GM21526 (cell line): ENCODE results near the gene PTPRF.

Experiments used
- ATAC-seq: cut with Tn5 transposase; IDR thresholded peaks from one replicate; pipeline ENCODE4 v1.9.1; 2021; ENCODE audit warnings: moderate library complexity; ENCODE audit not compliant: unreplicated experiment, low FRiP score

PTPRF gene

DNA sequence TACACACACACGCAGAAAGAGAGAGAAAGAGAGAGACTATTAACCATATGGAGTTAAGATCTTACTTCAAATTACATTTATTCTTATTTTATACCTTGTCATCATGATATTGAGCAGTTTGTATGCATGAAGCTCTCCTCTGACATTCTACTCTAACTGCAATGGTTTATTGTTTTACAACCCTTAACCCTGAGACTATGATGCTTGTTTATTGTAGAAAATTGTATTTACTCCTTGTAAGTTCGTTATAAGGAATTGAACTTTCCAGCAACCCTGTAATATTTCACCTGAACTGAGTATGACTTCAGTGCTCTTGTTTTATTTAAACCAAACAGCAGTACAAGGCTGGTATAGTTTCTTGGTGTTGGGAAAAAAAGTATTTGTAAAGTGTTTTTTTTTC is 18.6 kb upstream of the PTPRF start:
- ATAC-seq: no peak

DNA sequence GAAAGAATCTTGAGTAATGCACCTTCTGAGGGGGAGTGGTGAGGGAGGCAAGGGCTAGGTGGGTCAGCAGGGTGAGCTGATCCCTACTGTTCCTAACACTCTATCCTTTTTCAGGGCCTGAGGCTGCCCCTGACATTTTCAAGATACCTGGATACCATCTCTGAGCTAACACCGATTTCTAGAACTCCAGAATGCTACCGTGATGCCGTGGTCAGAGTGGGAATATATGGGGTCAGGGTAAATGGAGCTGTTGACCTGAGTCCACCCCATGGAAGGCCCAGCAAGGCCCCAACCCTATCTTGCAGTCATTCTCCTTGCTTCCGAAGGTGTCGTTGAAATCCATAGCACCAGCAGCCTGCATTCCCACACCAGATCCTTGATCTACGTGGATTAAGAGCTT is 18.0 kb upstream of the PTPRF start:
- ATAC-seq: no peak

DNA sequence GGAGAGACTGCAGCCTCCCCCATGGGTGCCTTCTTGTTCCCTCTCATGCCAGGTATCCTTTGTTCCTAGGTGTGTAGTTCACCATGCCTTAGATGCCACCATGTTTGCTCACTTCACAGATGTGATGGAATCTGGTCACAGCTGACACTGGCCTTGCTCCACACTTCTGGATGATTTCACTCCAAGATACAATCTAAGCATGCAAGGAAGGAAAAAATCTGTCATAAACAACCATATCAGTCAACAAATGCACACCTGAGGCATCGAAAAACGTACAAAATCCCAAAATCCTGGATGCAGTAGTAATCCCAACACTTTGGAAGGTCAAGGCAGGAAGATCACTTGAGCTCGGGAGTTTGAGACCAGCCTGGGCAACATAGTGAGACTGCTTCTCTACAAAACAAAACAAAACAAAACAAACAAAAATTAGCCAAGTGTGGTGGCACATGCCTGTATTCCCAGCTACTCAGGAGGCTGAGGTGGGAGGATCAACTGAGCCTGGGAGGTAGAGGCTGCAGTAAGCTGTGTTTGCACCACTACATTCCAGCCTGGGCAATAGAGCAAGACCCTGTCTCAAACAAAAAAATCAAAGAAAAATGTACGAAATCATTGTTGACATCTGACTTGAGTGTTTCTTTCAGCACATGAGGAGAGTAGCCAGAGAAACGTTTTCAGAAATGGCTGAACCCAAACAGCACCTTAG is 17.1 kb upstream of the PTPRF start:
- no peak for ATAC-seq

DNA sequence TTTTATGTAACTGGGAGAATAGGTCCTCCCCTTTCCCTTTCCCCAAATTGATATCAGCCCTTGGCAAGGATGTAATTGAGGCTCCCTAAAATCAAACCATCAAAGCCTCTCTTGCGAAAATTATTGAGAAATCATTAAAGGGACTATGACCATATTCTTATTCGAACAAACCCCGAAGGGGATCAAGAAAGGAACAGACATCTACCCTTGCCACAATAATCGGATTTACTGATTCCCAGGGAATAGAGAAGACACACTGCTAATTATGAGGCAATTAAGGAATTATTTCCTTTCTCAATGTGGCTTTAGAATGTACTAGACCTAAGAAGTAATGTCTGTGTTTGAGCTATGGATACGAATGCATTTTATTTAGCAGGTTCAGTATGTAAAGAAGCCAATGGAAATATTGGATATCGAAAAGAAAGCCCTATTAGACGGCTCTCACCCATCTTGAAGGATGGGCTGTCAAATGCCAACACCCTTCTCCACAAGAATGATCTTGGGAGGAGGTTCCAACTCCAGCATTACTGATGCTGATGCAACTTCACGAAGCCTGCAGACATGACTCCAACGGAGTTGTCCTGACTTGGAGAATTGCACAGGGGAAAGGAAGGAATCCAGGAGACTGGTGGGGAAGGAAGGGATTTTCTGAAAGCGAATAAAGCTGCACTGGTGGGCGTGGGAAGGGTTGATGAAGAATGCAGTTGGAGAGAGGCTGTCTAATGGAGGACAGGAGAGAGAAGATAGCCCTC is 11.6 kb upstream of the PTPRF start:
- ATAC-seq: no peak

DNA sequence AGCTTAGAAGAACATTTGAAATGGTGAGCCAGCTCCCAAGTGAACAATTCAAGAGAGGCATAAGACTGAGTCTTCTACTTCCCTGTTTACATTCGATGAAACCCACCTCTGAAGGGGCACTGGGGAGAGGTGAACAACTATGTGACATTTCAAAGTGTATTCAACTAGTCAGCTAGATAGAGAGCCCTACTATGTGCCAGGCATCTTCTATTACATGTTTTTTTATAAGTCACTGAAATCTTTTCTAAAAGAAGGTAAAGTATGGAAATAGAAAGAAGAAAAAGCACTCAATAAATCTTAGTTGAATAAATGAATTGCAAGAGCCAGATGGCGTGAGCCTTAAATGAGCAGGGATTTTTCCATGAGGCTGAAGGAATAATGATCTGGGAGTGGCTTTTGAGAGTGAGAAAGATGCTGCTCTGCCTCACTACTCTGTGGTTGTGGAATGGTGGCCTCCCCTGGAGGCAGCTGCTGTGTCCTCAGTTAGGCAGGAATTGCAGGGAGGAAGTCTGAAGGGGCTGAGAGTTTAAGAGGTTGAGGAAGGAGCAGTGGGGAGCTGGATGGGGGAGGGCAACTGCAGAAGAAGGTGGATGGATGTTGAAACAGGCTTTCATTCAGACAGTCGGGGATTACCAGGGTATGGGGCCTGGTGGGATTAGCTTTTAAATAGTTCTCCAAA is 10.4 kb upstream of the PTPRF start:
- no peak for ATAC-seq

DNA sequence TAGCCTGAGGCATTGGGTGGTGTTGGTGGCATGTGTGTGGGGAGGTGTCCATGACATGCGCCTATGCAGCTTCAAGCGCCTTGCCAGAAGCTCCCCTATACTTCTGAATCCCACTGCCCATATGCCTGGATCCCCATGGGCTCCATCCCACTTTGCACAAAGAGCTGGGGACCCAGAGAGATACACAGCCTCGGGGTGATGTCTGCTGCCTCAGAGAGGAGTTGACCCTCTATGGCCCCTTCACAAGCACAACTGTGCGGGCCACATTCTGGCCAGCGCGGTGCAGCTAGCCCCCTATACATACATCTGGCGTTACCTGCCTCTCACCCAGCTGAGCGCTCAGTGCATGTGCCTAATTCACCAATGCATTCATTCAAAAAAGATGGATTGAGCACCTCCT is 9.6 kb upstream of the PTPRF start:
- ATAC-seq: no peak

DNA sequence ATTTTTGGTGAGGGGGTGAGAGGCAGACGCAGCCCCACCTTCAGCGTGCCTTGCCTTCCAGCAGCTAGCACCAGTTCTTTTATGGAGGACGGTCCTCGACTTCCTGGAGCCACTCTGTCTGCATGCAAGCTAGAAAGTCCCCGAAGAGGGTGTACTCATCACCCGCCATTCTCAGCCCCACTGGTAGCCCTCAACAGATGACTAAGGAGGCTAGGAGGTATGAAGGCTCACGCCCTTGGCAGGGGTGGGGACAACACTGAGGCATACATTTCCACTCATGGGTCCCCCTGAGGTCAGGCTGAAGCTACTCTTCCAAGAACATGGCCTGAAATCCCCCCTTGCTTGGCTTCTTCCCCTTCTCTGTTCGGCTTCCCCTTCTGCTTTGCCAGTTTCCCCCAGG is 8.9 kb upstream of the PTPRF start:
- ATAC-seq: no peak

DNA sequence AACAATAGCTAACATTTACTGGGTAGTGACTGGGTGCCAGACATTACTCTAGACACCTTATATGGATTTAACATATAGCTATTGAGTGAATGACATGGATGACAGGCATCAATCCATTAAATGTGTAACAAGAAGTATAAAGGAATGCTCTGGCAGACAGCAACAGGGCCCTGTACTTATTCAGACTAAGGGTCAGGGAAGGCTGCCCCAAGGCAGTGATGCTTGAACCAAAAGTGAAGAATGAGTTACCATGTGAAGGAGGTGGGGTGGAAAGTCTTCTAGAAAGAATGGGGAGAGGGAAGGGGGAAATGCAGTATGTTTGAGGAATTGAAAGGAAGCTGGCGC is 8.3 kb upstream of the PTPRF start:
- ATAC-seq: no peak

DNA sequence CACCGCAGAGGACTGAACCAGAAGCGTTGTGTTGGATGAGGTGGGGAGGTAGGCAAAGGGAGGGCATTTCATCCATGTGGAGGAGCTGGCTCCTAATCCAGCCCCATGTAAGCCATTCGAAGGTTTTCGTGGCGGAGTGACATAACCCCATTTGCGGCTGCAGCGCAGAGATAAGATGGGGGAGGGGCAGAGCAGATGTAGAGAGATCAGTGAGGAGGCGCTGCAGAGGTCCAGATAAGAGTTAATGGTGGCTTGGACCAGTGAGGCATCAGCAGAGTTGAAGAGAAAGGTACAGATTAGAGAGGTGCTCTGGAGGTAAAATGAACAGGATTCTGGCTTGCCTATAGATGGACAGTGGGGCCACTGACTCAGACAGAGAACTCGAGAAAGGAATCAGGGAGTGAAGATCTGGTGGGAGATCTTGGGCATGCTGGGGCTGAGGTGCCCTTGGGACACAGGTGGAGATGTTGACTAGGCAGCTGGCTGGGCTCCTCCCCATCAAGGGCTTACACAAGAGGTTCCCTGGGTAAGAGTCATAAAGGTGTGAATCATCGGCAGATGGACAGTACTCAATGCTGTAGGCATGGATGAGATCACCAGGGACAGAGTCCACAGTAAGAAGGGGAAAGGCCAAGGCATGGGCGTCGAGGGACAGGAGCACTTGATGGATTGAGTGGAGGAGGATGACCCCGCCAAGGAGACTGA is 7.8 kb upstream of the PTPRF start:
- ATAC-seq: no peak

DNA sequence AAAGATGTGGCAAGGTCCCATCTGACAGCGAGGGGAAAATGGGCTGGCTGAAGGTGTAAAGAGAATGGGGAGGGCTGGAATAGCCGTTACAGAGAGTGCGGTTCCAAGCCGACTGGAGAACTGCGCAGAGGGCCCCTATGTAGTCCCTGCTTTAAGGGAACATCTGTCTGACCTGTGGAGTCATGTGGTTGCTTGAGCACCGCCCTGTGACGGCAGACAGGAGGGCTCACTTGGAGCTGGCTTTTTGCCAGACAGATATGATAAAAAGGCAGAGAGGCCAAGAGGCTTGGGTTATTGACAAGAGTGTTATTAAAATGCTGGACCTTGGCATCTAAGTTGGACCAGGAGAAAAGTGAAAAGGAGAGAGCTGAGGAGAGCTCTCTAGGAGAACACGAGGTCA is 5.9 kb upstream of the PTPRF start:
- no peak for ATAC-seq

DNA sequence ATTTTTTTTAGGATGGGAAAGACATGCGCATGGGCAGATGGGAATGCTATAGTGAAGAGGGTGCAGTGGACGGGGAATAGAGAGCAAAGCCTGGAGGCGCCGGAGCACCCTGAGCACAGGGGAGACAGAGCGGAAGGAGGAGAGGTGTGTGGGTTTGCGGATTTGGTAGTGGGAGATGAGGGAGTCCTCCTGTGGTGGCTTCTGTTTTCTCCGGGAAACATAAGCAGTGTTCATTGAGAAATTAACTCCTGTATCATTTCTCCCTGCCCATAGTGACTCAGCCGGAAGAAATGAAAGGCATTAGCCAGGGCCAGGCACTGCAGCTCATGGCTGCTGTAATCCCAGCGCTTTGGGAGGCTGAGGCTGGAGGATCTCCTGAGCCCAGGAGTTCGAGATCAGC is 4.7 kb upstream of the PTPRF start:
- no peak for ATAC-seq

DNA sequence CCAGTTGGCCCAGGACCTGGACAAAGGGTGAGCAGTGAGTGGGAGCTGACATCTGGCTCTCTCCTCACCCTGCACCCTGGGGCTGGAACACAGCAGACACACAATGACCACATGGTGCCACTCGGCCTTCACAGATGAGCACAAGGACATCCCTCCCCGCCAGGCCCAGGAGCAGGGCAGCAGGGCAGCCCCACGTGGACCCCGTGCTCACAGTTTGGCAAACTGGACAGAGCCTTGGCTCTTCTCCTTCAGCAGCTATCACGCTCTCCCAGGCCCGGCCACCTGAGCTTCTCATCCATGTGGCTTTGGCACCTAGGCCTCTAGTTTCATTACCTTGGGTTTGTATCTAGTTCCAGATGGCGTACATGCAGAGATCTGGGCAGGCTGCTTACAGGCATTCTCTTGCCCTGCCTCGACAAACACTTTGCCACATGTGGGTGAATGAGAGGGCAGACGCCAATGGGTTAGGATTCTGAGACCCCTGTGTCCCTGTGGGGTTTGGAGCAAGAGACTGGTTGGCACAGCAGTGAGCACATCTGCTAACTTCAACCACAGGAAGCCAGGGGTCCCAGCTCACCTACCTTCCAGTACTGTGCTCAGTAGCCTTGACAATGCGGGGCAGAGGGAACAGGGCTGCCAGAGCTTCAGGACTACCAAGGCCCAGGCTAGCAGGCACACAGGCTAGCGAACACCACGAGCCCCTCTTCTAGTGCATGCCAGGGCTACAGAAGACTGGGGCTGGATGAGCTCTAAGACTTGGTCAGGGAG is 3.4 kb upstream of the PTPRF start:
- ATAC-seq: no peak

DNA sequence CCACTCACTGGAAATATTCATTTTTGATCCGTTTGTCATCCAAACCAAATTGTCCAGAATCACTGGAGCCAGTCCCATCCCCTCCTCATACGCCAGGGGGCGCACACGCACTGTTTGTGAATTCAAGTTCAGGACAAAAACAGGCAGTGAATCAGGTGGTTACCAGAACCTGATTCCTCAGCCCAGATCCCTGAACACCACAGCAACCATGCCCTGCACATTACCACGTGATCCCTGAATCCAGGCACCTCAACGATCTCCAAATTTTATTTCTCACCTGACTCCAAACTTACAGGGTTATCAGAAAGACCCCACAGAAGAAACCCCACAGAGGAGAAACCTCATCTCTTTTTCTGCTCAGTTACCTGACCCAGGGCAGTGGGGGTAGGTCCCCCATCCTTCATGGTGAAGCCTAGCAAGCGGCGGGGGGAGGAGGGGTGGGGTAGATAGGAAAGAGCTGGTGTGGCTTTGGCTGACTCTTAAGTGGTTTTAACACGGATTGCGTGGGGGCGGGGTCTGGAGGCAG is 1.4 kb upstream of the PTPRF start:
- no peak for ATAC-seq

DNA sequence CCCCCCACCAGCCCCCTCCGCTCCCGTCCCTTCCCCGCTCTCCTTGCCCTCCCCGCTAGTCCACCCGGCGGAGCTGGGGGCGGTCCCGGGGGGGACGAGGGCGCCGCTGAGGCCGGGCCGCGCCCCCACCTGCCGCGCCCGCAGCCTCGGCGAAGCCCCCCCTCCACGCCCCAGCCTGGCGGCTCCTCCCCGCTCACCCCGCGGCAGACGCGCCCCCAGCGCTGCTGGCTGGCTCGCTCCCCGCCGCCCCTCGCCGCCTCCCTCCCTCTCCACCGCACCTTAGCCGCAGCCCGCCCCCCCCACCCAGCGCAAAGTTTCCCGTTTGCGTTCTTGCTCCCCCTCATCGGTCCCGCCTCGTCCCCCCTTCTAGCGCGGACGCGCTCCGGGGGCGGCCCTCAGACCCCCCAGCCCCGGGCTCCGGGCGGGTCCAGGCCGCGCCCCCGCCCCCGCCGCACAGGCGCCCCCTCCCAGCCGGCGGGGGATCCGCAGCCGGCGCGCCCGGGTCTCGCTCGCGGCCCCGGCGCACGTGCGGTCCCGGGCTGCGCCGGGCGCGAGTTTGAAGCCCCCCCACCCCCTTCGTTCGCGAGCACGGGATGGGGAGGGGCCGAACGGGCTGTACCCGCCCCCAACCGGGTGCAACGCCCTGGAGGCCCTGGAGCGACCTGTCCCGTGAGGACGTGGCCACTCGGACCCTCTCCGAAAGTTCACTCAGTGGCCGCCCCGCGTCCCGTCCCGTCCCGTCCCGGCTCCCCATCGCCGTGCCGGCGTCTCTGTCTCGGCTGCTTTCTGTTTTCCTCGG is 623 bp downstream of the PTPRF start:
- ATAC-seq: no peak

DNA sequence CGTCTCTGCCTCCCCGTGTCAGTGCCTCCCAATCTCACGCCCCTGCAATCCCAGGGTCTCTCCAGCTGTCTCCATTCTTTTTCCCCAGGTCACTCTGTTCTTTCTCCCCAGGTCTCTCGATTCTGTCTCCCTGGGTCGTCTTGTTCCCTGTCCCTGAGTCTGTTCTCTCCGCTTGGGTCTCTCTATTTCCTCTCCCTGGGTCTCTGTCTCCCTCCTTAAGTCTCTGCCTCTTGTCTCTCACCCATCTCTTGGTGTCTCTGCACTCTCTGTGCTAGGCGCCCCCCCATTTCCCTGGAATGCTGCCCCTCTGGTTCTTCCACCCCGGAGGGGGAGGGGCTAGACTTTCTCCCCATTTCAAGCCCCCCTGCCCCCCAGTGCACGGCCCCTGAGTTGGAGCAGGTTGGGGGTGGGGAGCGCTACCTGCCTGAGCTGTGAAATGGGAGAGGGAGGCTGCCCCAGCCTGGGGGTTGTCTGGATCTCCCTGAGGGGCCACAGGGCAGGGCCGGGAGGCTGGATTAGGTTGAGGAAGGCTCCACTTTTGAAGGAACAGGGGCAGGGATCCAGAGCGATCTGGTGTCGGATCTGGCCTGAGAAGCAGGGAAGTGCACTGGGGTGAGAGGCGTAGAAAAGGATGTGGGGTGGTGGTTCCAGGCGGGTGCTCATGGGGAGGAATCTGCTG is 1.4 kb downstream of the PTPRF start:
- ATAC-seq: no peak

DNA sequence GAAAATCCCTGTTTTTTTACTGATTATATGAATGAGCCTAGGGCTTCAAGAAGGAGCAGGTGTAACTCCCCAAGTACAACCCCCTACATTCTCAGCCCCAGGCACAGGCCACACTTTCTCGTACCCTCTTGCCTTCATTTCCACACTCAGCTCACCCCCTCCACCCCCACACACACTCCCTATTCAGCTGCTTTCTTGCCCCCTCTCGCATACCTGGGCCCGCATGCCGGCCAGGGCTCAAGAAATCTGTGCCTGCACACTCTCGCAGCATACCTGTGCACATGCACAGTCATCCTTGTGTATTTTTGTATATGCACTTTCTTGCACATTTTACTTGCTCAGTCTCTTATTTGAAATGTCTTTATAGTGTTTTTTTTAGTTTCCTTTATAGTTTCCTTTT is 2.0 kb downstream of the PTPRF start:
- no peak for ATAC-seq

DNA sequence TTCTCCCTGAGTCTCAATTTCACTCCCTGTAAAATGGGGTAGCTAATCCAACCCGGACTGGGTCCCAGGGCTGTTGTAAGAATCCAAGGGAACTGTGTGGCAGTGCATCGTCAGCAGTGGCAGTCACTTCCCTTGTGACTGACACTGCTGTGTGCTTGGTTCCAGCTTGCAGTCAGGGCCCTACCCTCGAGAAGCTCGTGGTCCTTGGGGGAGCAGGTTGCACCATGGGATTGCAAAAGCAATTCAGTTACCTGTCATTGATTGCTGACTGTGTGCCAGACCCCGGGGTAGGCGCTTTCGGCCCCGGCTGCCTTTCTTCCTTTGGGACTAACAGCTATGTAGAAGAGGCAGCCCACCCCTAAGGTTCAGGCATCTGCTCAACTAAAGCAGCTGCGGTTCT is 2.9 kb downstream of the PTPRF start:
- no peak for ATAC-seq

DNA sequence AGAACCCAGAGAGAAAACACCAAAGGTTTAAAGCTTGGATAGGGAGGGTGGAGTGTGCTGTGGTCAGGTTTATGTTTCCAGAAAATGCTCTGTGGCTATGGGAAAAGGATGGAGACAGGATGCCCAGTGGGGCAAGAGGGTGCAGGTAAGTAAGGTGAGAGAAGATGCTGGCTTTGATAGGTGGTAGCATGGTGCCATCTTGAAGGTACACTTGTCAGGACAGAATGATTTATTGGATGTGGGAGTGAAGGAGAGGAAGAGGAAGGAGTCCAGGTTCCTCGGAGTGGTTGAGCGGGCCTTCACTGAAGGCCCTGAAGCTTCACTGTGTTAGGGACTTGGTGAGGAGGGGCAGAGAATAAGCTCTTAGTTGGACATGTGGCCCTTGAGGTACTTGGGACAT is 3.6 kb downstream of the PTPRF start:
- no peak for ATAC-seq
